GM23338 (cell line): ENCODE data around the gene LITAF. TPM values are rescaled to one million over a fixed set of nuclear protein-coding genes. Genes with fewer than 3 reads are reported as not detected.

Source experiments
- CREB1 ChIP-seq: fragments of 250-450 bp; sonication (Bioruptor Pico); IDR thresholded peaks from 2 replicates; pipeline ENCODE4 v1.5.0; 2020; ENCODE audit warnings: low read depth, mild to moderate bottlenecking, moderate library complexity
- EZH2 ChIP-seq: fragments of 200-600 bp; sonication (generic); IDR thresholded peaks from one replicate; pipeline ENCODE4 v1.8.0; 2017; ENCODE audit warnings: antibody characterized with exemption, mild to moderate bottlenecking, low read depth; ENCODE audit not compliant: unreplicated experiment
- EZH2phosphoT487 ChIP-seq: fragments of 200-600 bp; sonication (generic); IDR thresholded peaks from one replicate; pipeline ENCODE4 v1.8.1; 2018; ENCODE audit warnings: antibody characterized with exemption; ENCODE audit not compliant: unreplicated experiment
- NANOG ChIP-seq: IDR thresholded peaks from 2 replicates; pipeline ENCODE4 v1.6.1; 2016; ENCODE audit warnings: antibody characterized with exemption, borderline replicate concordance
- POLR2AphosphoS5 ChIP-seq: IDR thresholded peaks from 2 replicates; pipeline ENCODE4 v1.6.1; 2016; ENCODE audit warnings: antibody characterized with exemption, low read depth
- STAT1 ChIP-seq: IDR thresholded peaks from one replicate; pipeline ENCODE4 v1.6.1; 2016; ENCODE audit warnings: antibody characterized with exemption; ENCODE audit not compliant: unreplicated experiment
- ZNF331 ChIP-seq: fragments of 250-450 bp; sonication (Bioruptor Pico); IDR thresholded peaks from 2 replicates; pipeline ENCODE4 v1.5.0; 2020; ENCODE audit warnings: low read depth, mild to moderate bottlenecking, moderate library complexity
- polyA plus RNA-seq: library from polyadenylated mRNA; unstranded; fragments of >200 nt; fragmentation: Nextera tagmentation; extraction: Ambion mirVana; gene quantifications from 2 replicates; pipeline ENCODE4 v1.2.1, GENCODE V29; 2016
- total RNA-seq: library from RNA; depleted of rRNA; stranded (reverse); fragments of >200 nt; shearing (Covaris generic); gene quantifications from 2 replicates; pipeline ENCODE4 v1.2.3, GENCODE V29; 2014
- TF ChIP-seq, protein P1 (sequence below): fragments of 250-450 bp; sonication (Bioruptor Pico); IDR thresholded peaks from 2 replicates; pipeline ENCODE4 v1.5.0; 2020; ENCODE audit warnings: mild to moderate bottlenecking, moderate library complexity
- TF ChIP-seq, protein P2 (sequence below), 2 experiments: fragments of 200-600 bp in 1 of 2; sonication (generic) in 1 of 2; conservative IDR thresholded peaks; 2 replicates each; pipeline versions ENCODE4 v1.5.1 to v1.6.1; 2016 to 2017; ENCODE audit warnings: antibody characterized with exemption in 2 of 2, low read depth in 2 of 2, mild to moderate bottlenecking in 2 of 2, moderate library complexity in 1 of 2

The LITAF gene
- total and polyA plus RNA-seq, 2 experiments from 2014 or later: 131 to 158 TPM

DNA sequence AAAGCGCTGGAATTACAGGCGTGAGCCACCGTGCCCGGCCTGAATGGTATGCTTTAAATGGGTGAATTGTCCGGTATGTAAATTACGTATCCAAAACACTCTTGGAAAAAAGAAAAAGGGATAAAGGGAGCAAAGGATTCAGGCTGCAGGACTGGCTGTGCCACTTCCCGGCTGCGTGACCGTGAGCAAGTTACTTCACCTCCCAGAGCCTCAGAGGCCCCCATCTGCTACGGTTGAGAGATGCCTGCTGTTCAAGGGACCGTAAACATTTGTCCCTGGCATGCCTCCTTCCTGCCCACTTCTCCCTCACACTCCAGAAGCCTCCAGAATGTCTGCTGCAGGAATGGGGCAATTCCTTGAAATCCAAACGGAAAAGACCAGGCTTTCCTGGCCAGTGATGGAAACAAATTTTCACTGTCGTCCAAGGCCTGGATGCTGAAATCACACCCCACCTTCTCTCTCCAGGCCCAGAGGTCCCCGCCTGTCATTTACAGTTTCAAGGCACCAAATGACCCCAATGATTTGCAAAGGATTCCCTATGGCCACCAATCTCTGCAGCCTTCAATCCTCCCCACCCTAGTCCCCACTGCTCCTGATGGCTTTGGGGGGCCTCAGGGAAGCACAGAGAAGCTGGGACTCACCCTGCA is 22.9 kb upstream of the LITAF start (continued):
- TF ChIP-seq, protein P1, sequence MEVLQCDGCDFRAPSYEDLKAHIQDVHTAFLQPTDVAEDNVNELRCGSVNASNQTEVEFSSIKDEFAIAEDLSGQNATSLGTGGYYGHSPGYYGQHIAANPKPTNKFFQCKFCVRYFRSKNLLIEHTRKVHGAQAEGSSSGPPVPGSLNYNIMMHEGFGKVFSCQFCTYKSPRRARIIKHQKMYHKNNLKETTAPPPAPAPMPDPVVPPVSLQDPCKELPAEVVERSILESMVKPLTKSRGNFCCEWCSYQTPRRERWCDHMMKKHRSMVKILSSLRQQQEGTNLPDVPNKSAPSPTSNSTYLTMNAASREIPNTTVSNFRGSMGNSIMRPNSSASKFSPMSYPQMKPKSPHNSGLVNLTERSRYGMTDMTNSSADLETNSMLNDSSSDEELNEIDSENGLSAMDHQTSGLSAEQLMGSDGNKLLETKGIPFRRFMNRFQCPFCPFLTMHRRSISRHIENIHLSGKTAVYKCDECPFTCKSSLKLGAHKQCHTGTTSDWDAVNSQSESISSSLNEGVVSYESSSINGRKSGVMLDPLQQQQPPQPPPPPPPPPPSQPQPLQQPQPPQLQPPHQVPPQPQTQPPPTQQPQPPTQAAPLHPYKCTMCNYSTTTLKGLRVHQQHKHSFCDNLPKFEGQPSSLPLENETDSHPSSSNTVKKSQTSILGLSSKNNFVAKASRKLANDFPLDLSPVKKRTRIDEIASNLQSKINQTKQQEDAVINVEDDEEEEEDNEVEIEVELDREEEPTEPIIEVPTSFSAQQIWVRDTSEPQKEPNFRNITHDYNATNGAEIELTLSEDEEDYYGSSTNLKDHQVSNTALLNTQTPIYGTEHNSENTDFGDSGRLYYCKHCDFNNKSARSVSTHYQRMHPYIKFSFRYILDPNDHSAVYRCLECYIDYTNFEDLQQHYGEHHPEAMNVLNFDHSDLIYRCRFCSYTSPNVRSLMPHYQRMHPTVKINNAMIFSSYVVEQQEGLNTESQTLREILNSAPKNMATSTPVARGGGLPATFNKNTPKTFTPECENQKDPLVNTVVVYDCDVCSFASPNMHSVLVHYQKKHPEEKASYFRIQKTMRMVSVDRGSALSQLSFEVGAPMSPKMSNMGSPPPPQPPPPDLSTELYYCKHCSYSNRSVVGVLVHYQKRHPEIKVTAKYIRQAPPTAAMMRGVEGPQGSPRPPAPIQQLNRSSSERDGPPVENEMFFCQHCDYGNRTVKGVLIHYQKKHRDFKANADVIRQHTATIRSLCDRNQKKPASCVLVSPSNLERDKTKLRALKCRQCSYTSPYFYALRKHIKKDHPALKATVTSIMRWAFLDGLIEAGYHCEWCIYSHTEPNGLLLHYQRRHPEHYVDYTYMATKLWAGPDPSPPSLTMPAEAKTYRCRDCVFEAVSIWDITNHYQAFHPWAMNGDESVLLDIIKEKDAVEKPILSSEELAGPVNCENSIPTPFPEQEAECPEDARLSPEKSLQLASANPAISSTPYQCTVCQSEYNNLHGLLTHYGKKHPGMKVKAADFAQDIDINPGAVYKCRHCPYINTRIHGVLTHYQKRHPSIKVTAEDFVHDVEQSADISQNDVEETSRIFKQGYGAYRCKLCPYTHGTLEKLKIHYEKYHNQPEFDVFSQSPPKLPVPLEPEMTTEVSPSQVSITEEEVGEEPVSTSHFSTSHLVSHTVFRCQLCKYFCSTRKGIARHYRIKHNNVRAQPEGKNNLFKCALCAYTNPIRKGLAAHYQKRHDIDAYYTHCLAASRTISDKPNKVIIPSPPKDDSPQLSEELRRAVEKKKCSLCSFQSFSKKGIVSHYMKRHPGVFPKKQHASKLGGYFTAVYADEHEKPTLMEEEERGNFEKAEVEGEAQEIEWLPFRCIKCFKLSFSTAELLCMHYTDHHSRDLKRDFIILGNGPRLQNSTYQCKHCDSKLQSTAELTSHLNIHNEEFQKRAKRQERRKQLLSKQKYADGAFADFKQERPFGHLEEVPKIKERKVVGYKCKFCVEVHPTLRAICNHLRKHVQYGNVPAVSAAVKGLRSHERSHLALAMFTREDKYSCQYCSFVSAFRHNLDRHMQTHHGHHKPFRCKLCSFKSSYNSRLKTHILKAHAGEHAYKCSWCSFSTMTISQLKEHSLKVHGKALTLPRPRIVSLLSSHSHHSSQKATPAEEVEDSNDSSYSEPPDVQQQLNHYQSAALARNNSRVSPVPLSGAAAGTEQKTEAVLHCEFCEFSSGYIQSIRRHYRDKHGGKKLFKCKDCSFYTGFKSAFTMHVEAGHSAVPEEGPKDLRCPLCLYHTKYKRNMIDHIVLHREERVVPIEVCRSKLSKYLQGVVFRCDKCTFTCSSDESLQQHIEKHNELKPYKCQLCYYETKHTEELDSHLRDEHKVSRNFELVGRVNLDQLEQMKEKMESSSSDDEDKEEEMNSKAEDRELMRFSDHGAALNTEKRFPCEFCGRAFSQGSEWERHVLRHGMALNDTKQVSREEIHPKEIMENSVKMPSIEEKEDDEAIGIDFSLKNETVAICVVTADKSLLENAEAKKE (CRISPR knock-in tag): no peak
- TF ChIP-seq NANOG (no peak), EZH2 (no peak), POLR2AphosphoS5 (no peak), STAT1 (no peak), CREB1 (CRISPR knock-in tag) (no peak), ZNF331 (no peak), EZH2phosphoT487 (no peak)
- TF ChIP-seq, protein P2, sequence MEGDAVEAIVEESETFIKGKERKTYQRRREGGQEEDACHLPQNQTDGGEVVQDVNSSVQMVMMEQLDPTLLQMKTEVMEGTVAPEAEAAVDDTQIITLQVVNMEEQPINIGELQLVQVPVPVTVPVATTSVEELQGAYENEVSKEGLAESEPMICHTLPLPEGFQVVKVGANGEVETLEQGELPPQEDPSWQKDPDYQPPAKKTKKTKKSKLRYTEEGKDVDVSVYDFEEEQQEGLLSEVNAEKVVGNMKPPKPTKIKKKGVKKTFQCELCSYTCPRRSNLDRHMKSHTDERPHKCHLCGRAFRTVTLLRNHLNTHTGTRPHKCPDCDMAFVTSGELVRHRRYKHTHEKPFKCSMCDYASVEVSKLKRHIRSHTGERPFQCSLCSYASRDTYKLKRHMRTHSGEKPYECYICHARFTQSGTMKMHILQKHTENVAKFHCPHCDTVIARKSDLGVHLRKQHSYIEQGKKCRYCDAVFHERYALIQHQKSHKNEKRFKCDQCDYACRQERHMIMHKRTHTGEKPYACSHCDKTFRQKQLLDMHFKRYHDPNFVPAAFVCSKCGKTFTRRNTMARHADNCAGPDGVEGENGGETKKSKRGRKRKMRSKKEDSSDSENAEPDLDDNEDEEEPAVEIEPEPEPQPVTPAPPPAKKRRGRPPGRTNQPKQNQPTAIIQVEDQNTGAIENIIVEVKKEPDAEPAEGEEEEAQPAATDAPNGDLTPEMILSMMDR (conservative IDR thresholded peaks at IDR 0.05; ENCODE audit: low read depth in 2 of 2): no peak
